NB4 (cell line): ENCODE measurements around the gene NSMF.

Experiments used
- DNase-seq: peaks from one replicate; pipeline ENCODE4 v3.0.0; 2010; ENCODE audit warnings: low read depth
- H3K4me3 ChIP-seq: one replicate; pipeline ENCODE4 v1.5.1; 2011; ENCODE audit warnings: mild to moderate bottlenecking, low read depth, low read length, moderate library complexity
- MAX ChIP-seq: IDR thresholded peaks from 2 replicates; pipeline ENCODE4 v1.6.1; 2011; ENCODE audit warnings: low read depth, low read length
- MYC ChIP-seq: IDR thresholded peaks from 2 replicates; pipeline ENCODE4 v1.6.1; 2011; ENCODE audit warnings: low read depth, low read length
- POLR2A ChIP-seq: IDR thresholded peaks from 2 replicates; pipeline ENCODE4 v1.6.1; 2011; ENCODE audit warnings: mild to moderate bottlenecking; ENCODE audit not compliant: insufficient read length; ENCODE audit errors: extremely low read depth
- TF ChIP-seq, protein P1 (sequence below): IDR thresholded peaks from one replicate; pipeline ENCODE4 v1.5.1; 2012; ENCODE audit warnings: low read depth, low read length

NSMF gene

GRCh38 chr9:137482094-137482781, 23.1 kb upstream of the NSMF start:
- no peak overlapping the region for H3K4me3 ChIP-seq
- peak; percentile 88 for DNase-seq
- TF ChIP-seq MYC (no peak), POLR2A (no peak), MAX (peak; percentile 94)

DNA sequence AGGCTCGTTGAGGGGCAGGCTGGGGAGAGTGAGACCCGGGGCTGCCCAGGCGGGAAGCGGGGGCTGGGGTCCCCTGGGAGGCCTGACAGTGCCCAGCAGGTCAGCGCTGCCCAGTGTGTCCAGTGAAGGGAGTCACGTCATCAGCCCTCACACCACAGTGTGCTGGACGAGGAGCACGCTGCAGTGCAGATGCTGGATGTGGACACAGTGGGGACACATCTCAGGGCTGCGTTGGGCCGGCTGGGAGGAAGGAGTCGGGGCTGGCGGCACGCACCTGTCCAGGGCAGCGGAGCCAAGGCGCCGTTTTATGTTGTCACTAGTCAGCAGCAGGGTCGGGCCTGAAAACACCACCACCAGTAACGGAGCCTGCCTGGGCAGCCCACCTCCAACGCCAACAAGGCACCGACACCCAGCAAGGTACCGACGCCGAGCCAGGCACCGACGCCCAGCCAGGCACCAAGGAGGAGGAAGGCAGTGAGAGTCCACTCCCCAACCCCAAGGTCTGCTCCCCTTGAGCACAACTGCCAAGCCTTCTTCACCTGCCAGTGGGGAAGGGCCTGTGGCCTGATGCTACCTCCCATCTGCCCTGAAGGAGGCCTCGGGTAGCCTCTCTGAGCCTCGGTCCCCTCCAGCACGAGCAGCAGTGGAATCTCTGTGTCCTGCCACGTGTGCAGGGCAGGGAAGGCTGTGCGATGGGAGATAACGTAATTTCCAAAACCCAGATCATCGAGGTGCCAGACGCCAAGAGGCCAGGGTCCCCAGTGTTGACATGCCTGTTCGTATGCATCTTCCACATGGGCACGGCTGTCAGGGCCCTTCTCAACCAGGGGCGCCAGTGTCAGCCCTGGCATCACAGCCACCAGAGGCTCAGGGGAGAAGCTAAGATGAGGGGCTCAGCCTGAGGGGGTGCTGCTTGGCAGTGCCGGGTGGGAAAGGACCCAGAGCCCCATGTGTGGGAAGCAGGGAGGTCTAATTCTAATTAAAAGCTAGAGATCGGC, 21.9 kb upstream of the NSMF start:
- TF ChIP-seq POLR2A (no peak), MAX (no peak), MYC (no peak)
- TF ChIP-seq, protein P1, sequence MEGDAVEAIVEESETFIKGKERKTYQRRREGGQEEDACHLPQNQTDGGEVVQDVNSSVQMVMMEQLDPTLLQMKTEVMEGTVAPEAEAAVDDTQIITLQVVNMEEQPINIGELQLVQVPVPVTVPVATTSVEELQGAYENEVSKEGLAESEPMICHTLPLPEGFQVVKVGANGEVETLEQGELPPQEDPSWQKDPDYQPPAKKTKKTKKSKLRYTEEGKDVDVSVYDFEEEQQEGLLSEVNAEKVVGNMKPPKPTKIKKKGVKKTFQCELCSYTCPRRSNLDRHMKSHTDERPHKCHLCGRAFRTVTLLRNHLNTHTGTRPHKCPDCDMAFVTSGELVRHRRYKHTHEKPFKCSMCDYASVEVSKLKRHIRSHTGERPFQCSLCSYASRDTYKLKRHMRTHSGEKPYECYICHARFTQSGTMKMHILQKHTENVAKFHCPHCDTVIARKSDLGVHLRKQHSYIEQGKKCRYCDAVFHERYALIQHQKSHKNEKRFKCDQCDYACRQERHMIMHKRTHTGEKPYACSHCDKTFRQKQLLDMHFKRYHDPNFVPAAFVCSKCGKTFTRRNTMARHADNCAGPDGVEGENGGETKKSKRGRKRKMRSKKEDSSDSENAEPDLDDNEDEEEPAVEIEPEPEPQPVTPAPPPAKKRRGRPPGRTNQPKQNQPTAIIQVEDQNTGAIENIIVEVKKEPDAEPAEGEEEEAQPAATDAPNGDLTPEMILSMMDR, result no peak
- no peak for DNase-seq
- H3K4me3 ChIP-seq, result no peak overlapping the region

DNA sequence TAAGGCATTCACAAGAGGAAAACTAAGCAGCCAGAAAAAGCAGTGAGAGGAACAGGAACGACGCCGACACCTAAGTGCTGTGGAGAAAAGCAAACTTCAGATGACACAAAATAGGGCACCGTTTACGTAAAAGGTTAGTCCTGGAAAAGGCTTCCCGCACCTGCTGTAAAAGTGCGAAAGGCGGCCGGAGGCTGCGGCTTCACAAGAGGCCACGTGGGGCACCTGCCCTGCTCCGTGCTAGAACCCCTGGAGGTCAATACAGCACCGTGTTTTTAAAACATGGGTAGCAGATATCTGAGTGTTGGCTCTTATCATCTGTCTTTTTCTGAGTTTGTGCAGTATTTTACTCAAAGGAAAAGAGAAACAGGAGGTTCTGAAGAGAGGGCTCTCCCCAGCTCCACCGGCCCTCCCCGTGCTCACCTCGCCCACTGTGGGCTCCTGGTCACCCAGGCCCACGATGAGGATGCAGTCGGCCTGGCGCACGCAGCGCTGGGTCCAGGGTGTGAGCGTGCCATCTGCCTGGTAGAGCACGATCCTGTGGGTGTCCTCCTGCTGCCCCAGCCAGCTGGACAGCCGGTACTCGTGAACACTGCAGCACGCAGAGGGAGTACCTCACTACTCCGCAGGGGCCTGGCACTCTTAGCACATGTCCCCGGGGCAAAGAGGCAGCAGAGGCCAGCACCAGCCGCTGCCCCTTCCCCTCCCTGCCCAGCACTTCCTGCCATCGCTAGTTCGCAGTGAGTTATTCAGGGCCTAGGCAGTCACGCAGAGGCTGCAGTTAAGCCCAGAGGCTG, 21.0 kb upstream of the NSMF start:
- H3K4me3 ChIP-seq, result no peak overlapping the region
- DNase-seq, result no peak
- TF ChIP-seq MYC (no peak), MAX (no peak), POLR2A (no peak)
- TF ChIP-seq, protein P1, result no peak

DNA sequence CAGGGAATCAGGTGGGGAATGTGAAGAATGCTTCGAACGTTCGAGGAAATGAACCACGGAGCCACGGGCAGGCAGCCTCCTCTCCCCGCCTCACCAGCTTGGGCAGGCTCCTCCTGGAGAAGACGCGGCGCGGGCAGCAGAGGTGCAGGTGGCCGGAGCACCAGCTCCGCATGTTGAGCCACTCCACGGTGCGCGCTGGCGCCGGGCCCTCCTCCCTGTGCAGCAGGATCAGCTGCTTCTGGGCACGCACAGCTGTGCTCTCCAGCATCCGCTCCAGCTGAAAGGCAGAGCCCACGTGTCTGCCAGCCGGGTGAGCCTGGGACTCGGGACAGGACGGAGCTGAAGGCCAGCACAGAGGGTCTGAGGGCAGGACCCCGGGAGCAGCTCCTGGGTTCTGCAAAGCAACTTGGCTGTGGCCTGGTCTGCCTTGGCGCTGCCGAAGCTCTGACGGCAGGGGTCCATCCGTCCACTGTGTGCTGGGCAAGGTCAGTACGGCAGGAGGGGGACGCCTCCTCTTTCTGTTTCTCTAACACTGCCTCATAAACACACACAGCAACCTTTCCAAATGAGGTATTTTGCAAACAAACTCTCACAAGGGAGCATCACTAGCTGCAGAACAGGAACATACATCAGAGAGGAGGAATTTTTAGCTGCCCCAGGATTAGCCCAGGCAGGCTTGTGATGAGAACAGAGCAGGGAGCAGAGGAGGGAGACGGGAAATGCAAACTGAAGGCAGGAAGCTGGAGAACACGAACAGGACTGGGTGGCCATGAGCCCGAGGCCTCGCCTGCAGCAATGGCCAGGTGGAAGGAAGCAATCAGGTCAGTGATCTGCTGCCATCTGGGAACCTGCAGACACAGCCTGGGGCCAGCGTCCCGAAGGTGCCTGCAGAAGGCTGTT, 20.1 kb upstream of the NSMF start:
- TF ChIP-seq POLR2A (no peak), MYC (no peak), MAX (no peak)
- TF ChIP-seq, protein P1, result no peak
- no peak for DNase-seq
- no peak overlapping the region for H3K4me3 ChIP-seq

DNA sequence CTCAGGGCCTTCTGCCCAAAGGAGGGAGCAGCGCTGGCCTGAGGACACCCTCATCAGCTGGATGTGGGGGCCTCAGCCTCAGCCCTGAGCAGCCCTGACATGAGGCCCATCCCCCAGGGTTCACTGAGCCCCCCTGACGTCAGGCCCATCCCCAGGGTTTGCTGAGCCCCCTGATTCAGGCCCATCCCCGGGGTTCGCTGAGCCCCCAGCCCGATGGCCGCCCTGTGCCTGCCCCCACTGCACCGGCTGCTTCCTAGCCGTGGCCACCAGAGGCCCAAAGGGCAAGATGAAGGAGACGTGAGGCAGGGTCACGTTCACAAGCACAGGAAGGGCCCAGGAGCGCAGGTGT, 19.5 kb upstream of the NSMF start:
- no peak overlapping the region for H3K4me3 ChIP-seq
- no peak for TF ChIP-seq MYC
- TF ChIP-seq, protein P1, result no peak
- TF ChIP-seq POLR2A, result no peak
- TF ChIP-seq MAX, result no peak

More for the DNA sequence above, 19.5 kb upstream of the NSMF start:
- DNase-seq, result no peak
